GM12878 (cell line): ENCODE data around the gene PDCD7. TPM values are rescaled to one million over a fixed set of nuclear protein-coding genes. Genes with fewer than 3 reads are reported as not detected.

Experiments
- ATAC-seq: fragments of 200-7000 bp; cut with Tn5 transposase; 3 replicates; pipeline ENCODE4 v1.9.1; 2020; ENCODE audit warnings: mild to moderate bottlenecking, moderate library complexity
- BruUV-seq: library from RNA; stranded (reverse); fragments of 400-500 nt; replicated peaks from 2 replicates; lab custom pipeline; 2021; lab: Mats Ljungman, UMichigan
- CTCF ChIA-PET: fragments of 300-600 bp; sonication (Branson Sonifier 250); formaldehyde crosslinking; extraction: SDS; loops from one replicate; lab custom pipeline; 2021; ENCODE audit warnings: inconsistent platforms; lab: Yijun Ruan, JAX
- POLR2A ChIA-PET: fragments of 350-600 bp; formaldehyde crosslinking; extraction: SDS; loops from one replicate; lab custom pipeline; 2021; ENCODE audit warnings: inconsistent platforms; lab: Charles Lee
- RAD21 ChIA-PET: fragments of 300-600 bp; sonication (Branson Sonifier 250); formaldehyde crosslinking; loops from one replicate; lab custom pipeline; 2023; ENCODE audit warnings: antibody characterized with exemption; ENCODE audit not compliant: unreplicated experiment; lab: Charles Lee
- SMC1A ChIA-PET: fragments of 300-600 bp; sonication (Branson Sonifier 250); formaldehyde crosslinking; loops from one replicate; lab custom pipeline; 2023; ENCODE audit not compliant: unreplicated experiment, uncharacterized antibody; lab: Charles Lee
- DNase-seq: peaks from one replicate; pipeline ENCODE4 v3.0.0-alpha.2; 2011; ENCODE audit warnings: low read depth, low spot score
- FAIRE-seq: peaks from 3 replicates; lab custom pipeline; 2011; peaks lifted over from hg19 to GRCh38; lab: Jason Lieb, UNC
- H2AFZ ChIP-seq: 2 replicates; pipeline ENCODE4 v1.6.0; 2011; ENCODE audit warnings: low read depth, low read length, control low read depth; ENCODE audit not compliant: control insufficient read depth
- H3K27ac ChIP-seq: 2 replicates; pipeline ENCODE4 v1.5.1; 2011; ENCODE audit warnings: control low read depth; ENCODE audit not compliant: control insufficient read depth, insufficient read depth
- H3K27me3 ChIP-seq, 2 experiments: replicated peaks in 1 of 2; 2 replicates each; pipeline versions ENCODE4 v1.6.0 to v1.6.1; 2011; ENCODE audit warnings: low read length in 1 of 2; ENCODE audit not compliant: control insufficient read depth in 2 of 2, insufficient read depth in 2 of 2
- H3K36me3 ChIP-seq, 2 experiments: 2 replicates each; pipeline ENCODE4 v1.5.1; 2011; ENCODE audit warnings: low read length in 1 of 2; ENCODE audit not compliant: control insufficient read depth in 2 of 2, insufficient read depth in 2 of 2
- H3K4me1 ChIP-seq: 2 replicates; pipeline ENCODE4 v1.6.1; 2011; ENCODE audit warnings: mild to moderate bottlenecking, low read length, moderate library complexity, mixed read lengths; ENCODE audit not compliant: control insufficient read depth, insufficient read depth
- H3K4me2 ChIP-seq: 2 replicates; pipeline ENCODE4 v1.6.0; 2011; ENCODE audit warnings: control low read depth; ENCODE audit not compliant: control insufficient read depth, insufficient read depth
- H3K4me3 ChIP-seq: fragments of 200-600 bp; sonication (generic); 2 replicates; pipeline ENCODE4 v1.5.1; 2016
- H3K79me2 ChIP-seq: 2 replicates; pipeline ENCODE4 v1.6.0; 2011; ENCODE audit warnings: low read length; ENCODE audit not compliant: control insufficient read depth, insufficient read depth
- H3K9ac ChIP-seq: 2 replicates; pipeline ENCODE4 v1.8.0; 2011; ENCODE audit warnings: low read length, control low read depth, mixed read lengths; ENCODE audit not compliant: control insufficient read depth, insufficient read depth
- H3K9me3 ChIP-seq: replicated peaks from 3 replicates; pipeline ENCODE4 v1.5.1; 2011; ENCODE audit warnings: mild to moderate bottlenecking, low read length; ENCODE audit not compliant: control insufficient read depth, insufficient read depth
- H4K20me1 ChIP-seq: 2 replicates; pipeline ENCODE4 v1.6.0; 2011; ENCODE audit not compliant: control insufficient read depth, insufficient read depth
- BACH1 ChIP-seq: fragments of 450-650 bp; IDR thresholded peaks from 2 replicates; pipeline ENCODE4 v1.6.1; 2017; ENCODE audit warnings: mild to moderate bottlenecking, borderline replicate concordance
- CBFB ChIP-seq: IDR thresholded peaks from 2 replicates; pipeline ENCODE4 v1.6.1; 2016; ENCODE audit warnings: antibody characterized with exemption, low read depth
- CHD1 ChIP-seq: IDR thresholded peaks from 2 replicates; pipeline ENCODE4 v1.6.1; 2012; ENCODE audit warnings: low read depth, low read length, improper control_type of control experiment
- CHD2 ChIP-seq: IDR thresholded peaks from 2 replicates; pipeline ENCODE4 v1.6.1; 2011; ENCODE audit warnings: low read depth, low read length, improper control_type of control experiment, borderline replicate concordance
- EED ChIP-seq: sonication (generic); IDR thresholded peaks from 2 replicates; pipeline ENCODE4 v1.6.1; 2016; ENCODE audit warnings: antibody characterized with exemption, low read depth
- GATAD2B ChIP-seq: fragments of 450-650 bp; conservative IDR thresholded peaks from 2 replicates; pipeline ENCODE4 v1.6.1; 2017; ENCODE audit warnings: low read depth, mild to moderate bottlenecking, moderate library complexity
- HCFC1 ChIP-seq: fragments of 150-350 bp; IDR thresholded peaks from 2 replicates; pipeline ENCODE4 v1.6.1; 2014; ENCODE audit warnings: low read length
- IKZF1 ChIP-seq: fragments of 450-650 bp; conservative IDR thresholded peaks from 2 replicates; pipeline ENCODE4 v1.6.1; 2017; ENCODE audit warnings: antibody characterized with exemption, mild to moderate bottlenecking
- IRF4 ChIP-seq: IDR thresholded peaks from 2 replicates; pipeline ENCODE4 v1.6.1; 2011; ENCODE audit warnings: low read depth, low read length
- JUND ChIP-seq: IDR thresholded peaks from 2 replicates; pipeline ENCODE4 v1.6.1; 2012; ENCODE audit warnings: low read depth, mild to moderate bottlenecking, low read length, improper control_type of control experiment, moderate library complexity
- KAT2A ChIP-seq: conservative IDR thresholded peaks from 2 replicates; pipeline ENCODE4 v1.6.1; 2011; ENCODE audit warnings: low read depth, low read length; ENCODE audit not compliant: control insufficient read depth
- POLR2AphosphoS2 ChIP-seq: IDR thresholded peaks from 2 replicates; pipeline ENCODE4 v1.6.1; 2011; ENCODE audit warnings: low read depth, mild to moderate bottlenecking, low read length, improper control_type of control experiment, moderate library complexity
- SREBF2 ChIP-seq: IDR thresholded peaks from 2 replicates; pipeline ENCODE4 v1.6.1; 2012; ENCODE audit warnings: mild to moderate bottlenecking, low read length
- TCF12 ChIP-seq: IDR thresholded peaks from 2 replicates; pipeline ENCODE4 v1.6.1; 2011; ENCODE audit warnings: low read depth, mild to moderate bottlenecking, low read length
- YBX1 ChIP-seq: fragments of 450-650 bp; IDR thresholded peaks from 2 replicates; pipeline ENCODE4 v1.6.1; 2016; ENCODE audit warnings: antibody characterized with exemption
- YY1 ChIP-seq: IDR thresholded peaks from 2 replicates; pipeline ENCODE4 v1.6.1; 2011; ENCODE audit warnings: low read depth, mild to moderate bottlenecking, low read length
- ZNF384 ChIP-seq: IDR thresholded peaks from 2 replicates; pipeline ENCODE4 v1.6.1; 2012; ENCODE audit warnings: low read depth, mild to moderate bottlenecking, low read length, improper control_type of control experiment, borderline replicate concordance
- ZSCAN29 ChIP-seq: fragments of 450-650 bp; IDR thresholded peaks from 2 replicates; pipeline ENCODE4 v1.6.1; 2017; ENCODE audit warnings: mild to moderate bottlenecking, moderate library complexity
- WGBS: methylation state at CpG from one replicate; pipeline ENCODE4 v1.1.6; 2016; ENCODE audit warnings: low lambda C conversion rate; ENCODE audit not compliant: insufficient replicate concordance, insufficient coverage; ENCODE audit errors: missing lambda C conversion rate; 5-methylcytosine and 5-hydroxymethylcytosine counted together
- in situ Hi-C: fragments of 300-500 bp; cut with MboI; formaldehyde crosslinking; loops from 9 replicates; pipeline ENCODE4 v1.14.3; 2018; ENCODE audit warnings: mixed read lengths
- intact Hi-C: fragments of 100-400 bp; cut with micrococcal nuclease; formaldehyde crosslinking; loops from one replicate; pipeline ENCODE4 v1.14.2; 2022; ENCODE audit not compliant: unreplicated experiment
- polyA plus RNA-seq, 11 experiments: library from polyadenylated mRNA; depleted of rRNA in 4 of 11; unstranded in 6 of 11; stranded (reverse) in 5 of 11; fragments of >200 nt; fragmentation: Nextera tagmentation in 4 of 11; fragmentation: Illumina TruSeq in 1 of 11; extraction: Ambion mirVana in 4 of 11; extraction: Trizol in 1 of 11; gene quantifications; 1 replicate in 1 of 11; 2 replicates in 10 of 11; pipeline versions ENCODE4 v1.2.1 to v1.2.3, GENCODE V29; 2011 to 2016; ENCODE audit warnings: inconsistent platforms in 2 of 11, missing spikeins in 2 of 11, low read depth in 1 of 11
- total RNA-seq, 4 experiments: library from RNA; depleted of rRNA in 3 of 4; stranded (reverse); fragments of >200 nt in 3 of 4; fragmentation: Illumina TruSeq in 1 of 4; extraction: Trizol in 1 of 4; gene quantifications; 2 replicates each; pipeline versions ENCODE4 v1.2.1 to v1.2.3, GENCODE V29; 2013 to 2021
- TF ChIP-seq, protein P1 (sequence below): fragments of 450-650 bp; IDR thresholded peaks from 2 replicates; pipeline ENCODE4 v1.6.1; 2016; ENCODE audit warnings: mild to moderate bottlenecking
- TF ChIP-seq, protein P2 (sequence below): IDR thresholded peaks from 2 replicates; pipeline ENCODE4 v1.6.1; 2011; ENCODE audit warnings: borderline replicate concordance, low read depth, mild to moderate bottlenecking, moderate library complexity, mixed read lengths, low read length; ENCODE audit not compliant: insufficient read depth; ENCODE audit errors: extremely low read length
- TF ChIP-seq, protein P3 (sequence below): fragments of 150-350 bp; IDR thresholded peaks from 2 replicates; pipeline ENCODE4 v1.6.1; 2016; ENCODE audit warnings: low read depth, low read length

PDCD7 gene
- total and polyA plus RNA-seq, 10 of the 15 experiments (the other 5 are each of a cell fraction or from before 2014, with no cell fraction given) = 4.2 to 24.2 (median 13.4) TPM

DNA sequence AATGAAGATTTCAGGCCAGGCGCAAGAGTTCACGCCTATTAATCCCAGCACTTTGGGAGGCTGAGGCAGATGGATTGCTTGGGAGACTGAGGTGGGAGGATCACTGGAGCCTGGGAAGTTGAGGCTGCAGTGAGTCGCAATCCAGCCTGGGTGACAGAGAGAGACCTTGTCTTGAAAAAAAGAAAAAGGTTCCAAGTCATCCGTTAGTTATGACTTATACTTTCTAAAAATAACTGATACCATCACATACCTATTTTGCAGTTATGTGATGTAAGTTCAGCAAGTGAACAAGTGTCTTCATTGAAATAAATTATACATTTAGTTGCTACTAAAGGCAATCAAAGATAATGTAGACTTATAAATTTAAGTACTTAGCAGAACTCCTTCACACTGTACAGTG is 29.4 kb upstream of the PDCD7 start (continued):
- TF ChIP-seq IRF4 (no peak), HCFC1 (no peak), CBFB (no peak), ZNF384 (no peak), YY1 (no peak), KAT2A (no peak)
- TF ChIP-seq, all 136 proteins: peak for 0

- ChIA-PET POLR2A (interaction anchor here (0.7 kb wide), 1 partner anchor 22 kb away, joined by 3 read pairs; no protein-coding TSS in a partner anchor), CTCF (interaction anchor here (1.0 kb wide), 1 partner anchor 123 kb away, joined by 3 read pairs; no protein-coding TSS in a partner anchor), SMC1A (interaction anchor here (0.6 to 0.8 kb wide), 2 partner anchors 12 to 74 kb away, joined by 3 read pairs; no protein-coding TSS in a partner anchor), RAD21 (no interaction called here)
- Histone ChIP-seq H3K27ac (no peak overlapping the region), H3K9me3 (no peaks in the 10 kb centered on the region), H2AFZ (no peak overlapping the region), H3K27me3 (no peaks in the 10 kb centered on the region), H3K4me2 (no peak overlapping the region), H4K20me1 (no peaks in the 10 kb centered on the region), H3K4me1 (no peaks in the 10 kb centered on the region), H3K36me3 (peaks cover 2 to 27% of the 10 kb centered on the region in 2 experiments; a peak in 3 of 4 replicates), H3K9ac (no peak overlapping the region), H3K79me2 (no peaks in the 10 kb centered on the region), H3K4me3 (no peak overlapping the region)
- DNase-seq = no peak
- in situ Hi-C loops (no loop called here), intact Hi-C loops (no loop called here)
- no peak for ATAC-seq
- WGBS = over 99% methylated on average over 5 of the region's 5 CpGs
- no TSS peak for BruUV-seq
- peak; percentile 38 for FAIRE-seq
- TF ChIP-seq BACH1 (no peak), GATAD2B (no peak), TCF12 (no peak), SREBF2 (no peak), CHD2 (no peak), YBX1 (no peak), CHD1 (no peak), IKZF1 (no peak), IRF4 (no peak), EED (no peak), POLR2AphosphoS2 (no peak), ZSCAN29 (no peak), YY1 (no peak), JUND (no peak)
- TF ChIP-seq, protein P1, sequence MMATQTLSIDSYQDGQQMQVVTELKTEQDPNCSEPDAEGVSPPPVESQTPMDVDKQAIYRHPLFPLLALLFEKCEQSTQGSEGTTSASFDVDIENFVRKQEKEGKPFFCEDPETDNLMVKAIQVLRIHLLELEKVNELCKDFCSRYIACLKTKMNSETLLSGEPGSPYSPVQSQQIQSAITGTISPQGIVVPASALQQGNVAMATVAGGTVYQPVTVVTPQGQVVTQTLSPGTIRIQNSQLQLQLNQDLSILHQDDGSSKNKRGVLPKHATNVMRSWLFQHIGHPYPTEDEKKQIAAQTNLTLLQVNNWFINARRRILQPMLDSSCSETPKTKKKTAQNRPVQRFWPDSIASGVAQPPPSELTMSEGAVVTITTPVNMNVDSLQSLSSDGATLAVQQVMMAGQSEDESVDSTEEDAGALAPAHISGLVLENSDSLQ = no peak
- TF ChIP-seq, protein P2, sequence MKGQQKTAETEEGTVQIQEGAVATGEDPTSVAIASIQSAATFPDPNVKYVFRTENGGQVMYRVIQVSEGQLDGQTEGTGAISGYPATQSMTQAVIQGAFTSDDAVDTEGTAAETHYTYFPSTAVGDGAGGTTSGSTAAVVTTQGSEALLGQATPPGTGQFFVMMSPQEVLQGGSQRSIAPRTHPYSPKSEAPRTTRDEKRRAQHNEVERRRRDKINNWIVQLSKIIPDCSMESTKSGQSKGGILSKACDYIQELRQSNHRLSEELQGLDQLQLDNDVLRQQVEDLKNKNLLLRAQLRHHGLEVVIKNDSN = no peak
- TF ChIP-seq, protein P3, sequence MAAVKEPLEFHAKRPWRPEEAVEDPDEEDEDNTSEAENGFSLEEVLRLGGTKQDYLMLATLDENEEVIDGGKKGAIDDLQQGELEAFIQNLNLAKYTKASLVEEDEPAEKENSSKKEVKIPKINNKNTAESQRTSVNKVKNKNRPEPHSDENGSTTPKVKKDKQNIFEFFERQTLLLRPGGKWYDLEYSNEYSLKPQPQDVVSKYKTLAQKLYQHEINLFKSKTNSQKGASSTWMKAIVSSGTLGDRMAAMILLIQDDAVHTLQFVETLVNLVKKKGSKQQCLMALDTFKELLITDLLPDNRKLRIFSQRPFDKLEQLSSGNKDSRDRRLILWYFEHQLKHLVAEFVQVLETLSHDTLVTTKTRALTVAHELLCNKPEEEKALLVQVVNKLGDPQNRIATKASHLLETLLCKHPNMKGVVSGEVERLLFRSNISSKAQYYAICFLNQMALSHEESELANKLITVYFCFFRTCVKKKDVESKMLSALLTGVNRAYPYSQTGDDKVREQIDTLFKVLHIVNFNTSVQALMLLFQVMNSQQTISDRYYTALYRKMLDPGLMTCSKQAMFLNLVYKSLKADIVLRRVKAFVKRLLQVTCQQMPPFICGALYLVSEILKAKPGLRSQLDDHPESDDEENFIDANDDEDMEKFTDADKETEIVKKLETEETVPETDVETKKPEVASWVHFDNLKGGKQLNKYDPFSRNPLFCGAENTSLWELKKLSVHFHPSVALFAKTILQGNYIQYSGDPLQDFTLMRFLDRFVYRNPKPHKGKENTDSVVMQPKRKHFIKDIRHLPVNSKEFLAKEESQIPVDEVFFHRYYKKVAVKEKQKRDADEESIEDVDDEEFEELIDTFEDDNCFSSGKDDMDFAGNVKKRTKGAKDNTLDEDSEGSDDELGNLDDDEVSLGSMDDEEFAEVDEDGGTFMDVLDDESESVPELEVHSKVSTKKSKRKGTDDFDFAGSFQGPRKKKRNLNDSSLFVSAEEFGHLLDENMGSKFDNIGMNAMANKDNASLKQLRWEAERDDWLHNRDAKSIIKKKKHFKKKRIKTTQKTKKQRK = no peak
Observed at GRCh38 chr15:65156692-65157091, 23.1 kb upstream of the PDCD7 start.
